Activated naive CD8-positive, alpha-beta T cell treated with anti-CD3 and anti-CD28 coated beads, Interleukin-2, amount 10 ng/mL, durations not matched to agents 7 days and 5 days (primary cell): ENCODE data around the gene BRSK1. TPM values are rescaled to one million over a fixed set of nuclear protein-coding genes. Genes with fewer than 3 reads are reported as not detected.

Source experiments
- ATAC-seq: fragments of 150-1000 bp; cut with Tn5 transposase; one replicate; pipeline ENCODE4 v1.10.0; 2021; ENCODE audit warnings: low read depth, moderate library complexity
- POLR2A ChIA-PET: fragments of 350-600 bp; sonication (Branson Sonifier 250); formaldehyde crosslinking; loops from one replicate; lab custom pipeline; 2021; ENCODE audit warnings: antibody characterized with exemption; lab: Charles Lee
- DNase-seq: peaks from one replicate; pipeline ENCODE4 v3.0.0; 2021
- H3K27ac Mint-ChIP-seq: one replicate; pipeline ENCODE4 v1.8.0; 2022; ENCODE audit warnings: mild to moderate bottlenecking, mixed read lengths
- H3K27me3 Mint-ChIP-seq: one replicate; pipeline ENCODE4 v1.8.0; 2022; ENCODE audit warnings: mild to moderate bottlenecking, moderate library complexity, mixed read lengths
- H3K36me3 Mint-ChIP-seq: one replicate; pipeline ENCODE4 v1.8.0; 2021; ENCODE audit warnings: mild to moderate bottlenecking, mixed read lengths
- H3K4me1 Mint-ChIP-seq: one replicate; pipeline ENCODE4 v1.8.0; 2021; ENCODE audit warnings: mixed read lengths
- H3K4me3 Mint-ChIP-seq: one replicate; pipeline ENCODE4 v1.8.0; 2022; ENCODE audit warnings: mild to moderate bottlenecking, moderate library complexity, mixed read lengths
- H3K9me3 Mint-ChIP-seq: one replicate; pipeline ENCODE4 v1.8.0; 2021; ENCODE audit warnings: mixed read lengths
- total RNA-seq, 2 experiments: library from RNA; stranded (reverse); gene quantifications; one replicate each; pipeline ENCODE4 v1.2.3, GENCODE V29; 2021

The BRSK1 gene
- total RNA-seq, 2 experiments from 2014 or later, result 9.0 TPM

- H3K27me3 Mint-ChIP-seq, result peaks cover 39% of the 10 kb centered on the region
Observed at GRCh38 chr19:55352040-55352439, 68.2 kb downstream of the BRSK1 start.

GRCh38 chr19:55352549-55353145 lies 68.8 kb downstream of the BRSK1 start:
- peaks cover 16% of the 10 kb centered on the region for H3K4me1 Mint-ChIP-seq
- POLR2A ChIA-PET, result interaction anchor here (0.8 kb wide), 2 partner anchors 31 to 55 kb away, joined by 3 read pairs; partner anchors contain the start of genes TMEM238 and UBE2S
- DNase-seq (no peak), ATAC-seq (no peak)
- peaks cover 44% of the 10 kb centered on the region for H3K27me3 Mint-ChIP-seq
- peaks cover 4% of the 10 kb centered on the region for H3K36me3 Mint-ChIP-seq
- H3K9me3 Mint-ChIP-seq, result no peaks in the 10 kb centered on the region
- no peak overlapping the region for H3K27ac Mint-ChIP-seq
- H3K4me3 Mint-ChIP-seq, result peak overlapping the region; percentile 86

More at GRCh38 chr19:55352040-55352439, 68.2 kb downstream of the BRSK1 start:
- Mint-ChIP-seq H3K4me1 (peaks cover 16% of the 10 kb centered on the region), H3K27ac (peak overlapping the region; percentile 35), H3K9me3 (no peaks in the 10 kb centered on the region), H3K36me3 (peaks cover 4% of the 10 kb centered on the region), H3K4me3 (no peak overlapping the region)
- POLR2A ChIA-PET, result interaction anchor here (0.8 to 2.8 kb wide), 4 partner anchors 13 to 55 kb away, joined by 3 to 15 read pairs (median 3); partner anchors contain the start of genes KMT5C, TMEM238 and UBE2S
- DNase-seq, result peak; percentile 27
- no peak for ATAC-seq

- Mint-ChIP-seq H3K4me1 (peaks cover 16% of the 10 kb centered on the region), H3K27ac (no peak overlapping the region), H3K36me3 (no peaks in the 10 kb centered on the region), H3K27me3 (peaks cover 44% of the 10 kb centered on the region), H3K9me3 (no peaks in the 10 kb centered on the region), H3K4me3 (peak overlapping the region; percentile 86)
- POLR2A ChIA-PET, result no interaction called here
- no peak for DNase-seq
- ATAC-seq, result peak; percentile 4
Observed at GRCh38 chr19:55353356-55353802, 69.6 kb downstream of the BRSK1 start.

- H3K4me3 Mint-ChIP-seq, result peak overlapping the region; percentile 86
- DNase-seq (peak; percentile 77), ATAC-seq (peak; percentile 75)
- H3K4me1 Mint-ChIP-seq, result peaks cover 16% of the 10 kb centered on the region
- POLR2A ChIA-PET, result interaction anchor here (2.0 kb wide), 1 partner anchor 15 kb away, joined by 6 read pairs; the partner anchor contains the start of gene KMT5C
- peaks cover 44% of the 10 kb centered on the region for H3K27me3 Mint-ChIP-seq
- H3K27ac Mint-ChIP-seq, result no peak overlapping the region
- H3K9me3 Mint-ChIP-seq, result no peaks in the 10 kb centered on the region
- H3K36me3 Mint-ChIP-seq, result no peaks in the 10 kb centered on the region
Observed at GRCh38 chr19:55353803-55354697, 70.3 kb downstream of the BRSK1 start.

GRCh38 chr19:55354698-55355212 lies 71.0 kb downstream of the BRSK1 start, which contains the start of gene COX6B2:
Gene COX6B2, minus strand, starts transcription at chr19:55354719. Its CDS starts 198 bp downstream, at chr19:55354521.
- peaks cover 44% of the 10 kb centered on the region for H3K27me3 Mint-ChIP-seq
- H3K27ac Mint-ChIP-seq, result no peak within 1 kb of the TSS
- ATAC-seq, result no peak

GRCh38 chr19:55355213-55355821 lies 71.5 kb downstream of the BRSK1 start:
- DNase-seq (no peak), ATAC-seq (no peak)
- Mint-ChIP-seq H3K27ac (no peak overlapping the region), H3K27me3 (peaks cover 44% of the 10 kb centered on the region), H3K4me1 (peaks cover 16% of the 10 kb centered on the region), H3K4me3 (no peak overlapping the region), H3K9me3 (no peaks in the 10 kb centered on the region), H3K36me3 (no peaks in the 10 kb centered on the region)
- POLR2A ChIA-PET, result interaction anchor here (0.5 to 2.0 kb wide), 4 partner anchors 16 to 314 kb away, joined by 3 to 6 read pairs (median 4); partner anchors contain the start of gene KMT5C

More at GRCh38 chr19:55354698-55355212, 71.0 kb downstream of the BRSK1 start, which contains the start of gene COX6B2:
- no peak for DNase-seq
- H3K4me3 Mint-ChIP-seq, result peak within 1 kb of the TSS; percentile 86
- no peaks in the 10 kb centered on the region for H3K36me3 Mint-ChIP-seq
- H3K4me1 Mint-ChIP-seq, result peaks cover 16% of the 10 kb centered on the region
- no peaks in the 10 kb centered on the region for H3K9me3 Mint-ChIP-seq
- POLR2A ChIA-PET, result interaction anchor here (0.5 to 2.0 kb wide), 3 partner anchors 15 to 313 kb away, joined by 3 to 6 read pairs (median 4); partner anchors contain the start of gene KMT5C

- H3K4me3 Mint-ChIP-seq, result no peak overlapping the region
- peaks cover 21% of the 10 kb centered on the region for H3K27me3 Mint-ChIP-seq
- DNase-seq (no peak), ATAC-seq (no peak)
- no peaks in the 10 kb centered on the region for H3K36me3 Mint-ChIP-seq
- H3K27ac Mint-ChIP-seq, result no peak overlapping the region
- peaks cover 3% of the 10 kb centered on the region for H3K4me1 Mint-ChIP-seq
- POLR2A ChIA-PET, result interaction anchor here (1.0 kb wide), 2 partner anchors 9 to 49 kb away, joined by 3 read pairs; partner anchors contain the start of gene UBE2S
- H3K9me3 Mint-ChIP-seq, result no peaks in the 10 kb centered on the region
Observed at GRCh38 chr19:55358493-55358892, 74.7 kb downstream of the BRSK1 start.

- no peak overlapping the region for H3K27ac Mint-ChIP-seq
Observed at GRCh38 chr19:55358943-55359908, 75.4 kb downstream of the BRSK1 start.

GRCh38 chr19:55360902-55361301 lies 77.1 kb downstream of the BRSK1 start:
- Mint-ChIP-seq H3K36me3 (no peaks in the 10 kb centered on the region), H3K4me1 (no peaks in the 10 kb centered on the region), H3K9me3 (no peaks in the 10 kb centered on the region), H3K4me3 (no peak overlapping the region), H3K27me3 (peaks cover 9% of the 10 kb centered on the region), H3K27ac (no peak overlapping the region)
- no peak for ATAC-seq
- no peak for DNase-seq
- POLR2A ChIA-PET, result no interaction called here

More at GRCh38 chr19:55358943-55359908, 75.4 kb downstream of the BRSK1 start:
- Mint-ChIP-seq H3K4me3 (no peak overlapping the region), H3K9me3 (no peaks in the 10 kb centered on the region), H3K4me1 (no peaks in the 10 kb centered on the region), H3K36me3 (no peaks in the 10 kb centered on the region), H3K27me3 (peaks cover 18% of the 10 kb centered on the region)
- POLR2A ChIA-PET, result interaction anchor here (0.5 to 1.0 kb wide), 2 partner anchors 48 to 51 kb away, joined by 3 to 5 read pairs; partner anchors contain the start of gene UBE2S
- ATAC-seq, result no peak
- no peak for DNase-seq
